HCT116 (cell line): Measurements from ENCODE around the gene PEAK3. TPM values are rescaled to one million over a fixed set of nuclear protein-coding genes. Genes with fewer than 3 reads are reported as not detected.
"Not testable (repeated sequence)": the region's sequence is repeated elsewhere in the genome, so short reads cannot be mapped to it uniquely, and the experiment has no call there.

Source experiments
- ATAC-seq: fragments of 200-7000 bp; cut with Tn5 transposase; 2 replicates; pipeline ENCODE4 v1.9.1; 2020; ENCODE audit warnings: mild to moderate bottlenecking, moderate library complexity
- BruUV-seq: library from RNA; stranded (reverse); fragments of 400-500 nt; replicated peaks from 2 replicates; lab custom pipeline; 2021; lab: Mats Ljungman, UMichigan
- CTCF ChIA-PET: fragments of 300-600 bp; sonication (Branson Sonifier 250); formaldehyde crosslinking; loops from one replicate; lab custom pipeline; 2021; ENCODE audit warnings: antibody characterized with exemption; lab: Charles Lee
- POLR2A ChIA-PET: fragments of 300-600, 350-600 bp; sonication (Branson Sonifier 250); formaldehyde crosslinking; loops from one replicate; lab custom pipeline; 2021; ENCODE audit warnings: antibody characterized with exemption; lab: Charles Lee
- RAD21 ChIA-PET, 2 experiments: fragments of 300-600 bp; sonication (Branson Sonifier 250); formaldehyde crosslinking; loops; one replicate each; lab custom pipeline; 2023; ENCODE audit warnings: low total read pairs in 2 of 2; ENCODE audit not compliant: uncharacterized antibody in 2 of 2, unreplicated experiment in 2 of 2, low non-redundant PET in 1 of 2; lab: Charles Lee
- DNase-seq: peaks from one replicate; pipeline ENCODE4 v3.0.0-alpha.2; 2010; ENCODE audit warnings: low read depth, low spot score
- H2AFZ ChIP-seq: fragments of 200-600 bp; shearing (Covaris generic), sonication (generic); 2 replicates; pipeline ENCODE4 v1.6.1; 2017; ENCODE audit warnings: low read depth, mixed run types, mixed read lengths, antibody characterized with exemption, low read length; ENCODE audit not compliant: poor library complexity, severe bottlenecking
- H3K27ac ChIP-seq: 2 replicates; pipeline ENCODE4 v1.5.1; 2012; ENCODE audit warnings: low read depth, low read length
- H3K27me3 ChIP-seq: fragments of 200-600 bp; sonication (generic); 2 replicates; pipeline ENCODE4 v1.6.1; 2016; ENCODE audit warnings: mixed run types, low read length, mixed read lengths; ENCODE audit not compliant: insufficient read depth
- H3K36me3 ChIP-seq, 2 experiments: fragments of 200-500 bp in 1 of 2; fragments of 200-600 bp in 1 of 2; sonication (Bioruptor generic) in 1 of 2; sonication (generic) in 1 of 2; 2 replicates each; pipeline versions ENCODE4 v1.5.1 to v1.6.1; 2014 to 2016; ENCODE audit warnings: low read length in 2 of 2, inconsistent platforms in 1 of 2, mixed read lengths in 1 of 2, mixed run types in 1 of 2; ENCODE audit not compliant: insufficient read depth in 2 of 2, control insufficient read depth in 1 of 2
- H3K4me1 ChIP-seq, 2 experiments: fragments of 200-600 bp in 1 of 2; sonication (generic) in 1 of 2; 2 replicates each; pipeline versions ENCODE4 v1.5.1 to v1.6.1; 2012 to 2017; ENCODE audit warnings: low read length in 2 of 2, inconsistent platforms in 1 of 2, mild to moderate bottlenecking in 1 of 2, mixed read lengths in 1 of 2, mixed run types in 1 of 2, moderate library complexity in 1 of 2; ENCODE audit not compliant: insufficient read depth in 2 of 2, control insufficient read depth in 1 of 2
- H3K4me2 ChIP-seq: fragments of 200-600 bp; sonication (generic); 2 replicates; pipeline ENCODE4 v1.6.1; 2017; ENCODE audit warnings: mixed run types, low read length, mixed read lengths
- H3K4me3 ChIP-seq, 2 experiments: fragments of 200-600 bp in 1 of 2; sonication (generic) in 1 of 2; replicated peaks in 1 of 2; 2 replicates each; pipeline ENCODE4 v1.5.1; 2011 to 2016; ENCODE audit warnings: low read length in 2 of 2, control low read depth in 1 of 2, low read depth in 1 of 2, mild to moderate bottlenecking in 1 of 2, mixed read lengths in 1 of 2, mixed run types in 1 of 2
- H3K79me2 ChIP-seq: fragments of 200-600 bp; sonication (generic); 2 replicates; pipeline ENCODE4 v1.6.1; 2017; ENCODE audit warnings: mild to moderate bottlenecking, mixed run types, low read length, moderate library complexity, mixed read lengths; ENCODE audit not compliant: insufficient read depth
- H3K9ac ChIP-seq: fragments of 200-600 bp; sonication (generic); 2 replicates; pipeline ENCODE4 v1.6.1; 2016; ENCODE audit warnings: low read length, mixed read lengths
- H3K9me2 ChIP-seq: fragments of 200-600 bp; sonication (generic), shearing (Covaris generic); 2 replicates; pipeline ENCODE4 v1.6.1; 2017; ENCODE audit warnings: mixed run types, mild to moderate bottlenecking, moderate library complexity; ENCODE audit not compliant: insufficient read depth
- H3K9me3 ChIP-seq, 2 experiments: fragments of 200-500 bp in 1 of 2; fragments of 200-600 bp in 1 of 2; sonication (Bioruptor generic) in 1 of 2; sonication (generic) in 1 of 2; 2 replicates each; pipeline ENCODE4 v1.6.1; 2014 to 2017; ENCODE audit warnings: low read length in 2 of 2, mixed read lengths in 2 of 2, inconsistent platforms in 1 of 2, low read depth in 1 of 2, mild to moderate bottlenecking in 1 of 2, mixed run types in 1 of 2, moderate library complexity in 1 of 2; ENCODE audit not compliant: control insufficient read depth in 1 of 2, insufficient read depth in 1 of 2
- H4K20me1 ChIP-seq: fragments of 200-600 bp; sonication (generic), shearing (Covaris generic); 2 replicates; pipeline ENCODE4 v1.6.1; 2017; ENCODE audit warnings: mixed run types, mild to moderate bottlenecking, moderate library complexity; ENCODE audit not compliant: insufficient read depth
- CEBPB ChIP-seq: IDR thresholded peaks from 2 replicates; pipeline ENCODE4 v1.6.1; 2012; ENCODE audit warnings: low read depth
- EGR1 ChIP-seq: IDR thresholded peaks from 2 replicates; pipeline ENCODE4 v1.6.1; 2012; ENCODE audit warnings: low read depth
- ELF1 ChIP-seq: IDR thresholded peaks from 2 replicates; pipeline ENCODE4 v1.6.1; 2012; ENCODE audit warnings: low read depth, borderline replicate concordance
- EZH2phosphoT487 ChIP-seq: fragments of 200-600 bp; IDR thresholded peaks from 2 replicates; pipeline ENCODE4 v1.6.1; 2018; ENCODE audit warnings: antibody characterized with exemption, borderline replicate concordance
- FOSL1 ChIP-seq: IDR thresholded peaks from 2 replicates; pipeline ENCODE4 v1.6.1; 2012; ENCODE audit warnings: low read depth
- JUND ChIP-seq: IDR thresholded peaks from 2 replicates; pipeline ENCODE4 v1.6.1; 2012
- RAD21 ChIP-seq: IDR thresholded peaks from 2 replicates; pipeline ENCODE4 v1.6.1; 2012; ENCODE audit warnings: low read depth, mild to moderate bottlenecking
- SIN3A ChIP-seq: IDR thresholded peaks from 2 replicates; pipeline ENCODE4 v1.6.1; 2012; ENCODE audit warnings: low read depth
- ZNF274 ChIP-seq: fragments of 200-500 bp; sonication (Bioruptor generic); IDR thresholded peaks from 2 replicates; pipeline ENCODE4 v1.6.1; 2014; ENCODE audit warnings: mild to moderate bottlenecking, low read depth, low read length, inconsistent platforms
- intact Hi-C: fragments of 100-400 bp; cut with micrococcal nuclease; formaldehyde crosslinking; loops from 2 replicates; pipeline ENCODE4 v1.10.0; 2022
- total RNA-seq: library from RNA; stranded (reverse); gene quantifications from one replicate; pipeline ENCODE4 v1.2.1, GENCODE V29; 2021; ENCODE audit not compliant: unreplicated experiment

The PEAK3 gene
- total RNA-seq, 1 experiment from 2014 or later, result not detected

DNA sequence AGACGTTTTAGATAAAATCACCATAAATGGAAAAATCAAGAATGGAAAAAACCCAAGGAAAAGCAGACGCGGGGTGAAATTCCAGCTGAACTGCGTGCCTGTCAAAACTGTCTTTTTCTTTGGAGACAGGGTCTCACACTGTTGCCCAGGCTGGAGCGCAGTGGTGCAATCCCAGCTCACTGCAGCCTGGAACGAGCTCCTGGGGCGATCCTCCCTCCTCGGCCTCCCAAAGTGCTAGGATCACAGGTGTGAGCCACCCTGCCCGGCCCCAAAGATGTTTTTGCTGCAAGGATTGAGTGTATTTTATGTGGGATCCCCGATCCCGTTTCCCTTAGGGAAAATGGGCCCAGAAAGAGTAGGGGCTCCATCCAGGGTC, 875 bp upstream of the PEAK3 start:
- ChIA-PET POLR2A (no interaction called here), CTCF (no interaction called here)
- no TSS peak for BruUV-seq

DNA sequence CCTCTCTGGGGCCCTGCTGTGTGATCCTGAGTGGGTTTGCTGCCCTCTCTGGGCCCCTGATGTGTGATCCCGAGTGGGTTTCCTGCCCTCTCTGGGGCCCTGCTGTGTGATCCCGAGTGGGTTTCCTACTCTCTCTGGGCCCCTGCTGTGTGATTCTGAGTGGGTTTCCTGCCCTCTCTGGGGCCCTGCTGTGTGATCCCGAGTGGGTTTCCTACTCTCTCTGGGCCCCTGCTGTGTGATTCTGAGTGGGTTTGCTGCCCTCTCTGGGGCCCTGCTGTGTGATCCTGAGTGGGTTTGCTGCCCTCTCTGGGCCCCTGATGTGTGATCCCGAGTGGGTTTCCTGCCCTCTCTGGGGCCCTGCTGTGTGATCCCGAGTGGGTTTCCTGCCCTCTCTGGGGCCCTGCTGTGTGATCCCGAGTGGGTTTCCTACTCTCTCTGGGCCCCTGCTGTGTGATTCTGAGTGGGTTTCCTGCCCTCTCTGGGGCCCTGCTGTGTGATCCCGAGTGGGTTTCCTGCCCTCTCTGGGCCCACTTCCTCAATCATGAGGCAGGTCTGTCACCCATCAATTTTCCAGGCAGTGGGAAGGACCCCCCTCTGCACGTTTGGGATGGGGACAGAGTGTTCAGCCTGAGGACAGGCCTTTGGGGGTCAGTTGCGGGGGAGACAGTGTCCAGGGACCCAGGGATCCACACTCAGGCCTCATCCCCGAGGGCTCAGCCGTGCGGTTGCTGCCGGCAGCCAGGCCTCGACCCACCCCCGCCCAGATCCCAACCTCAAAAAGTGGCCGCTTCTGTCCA, 512 bp downstream of the PEAK3 start:
- intact Hi-C loops, CTCF ChIA-PET, H3K4me2 ChIP-seq, H2AFZ ChIP-seq, H3K9me2 ChIP-seq, BruUV-seq, H3K27ac ChIP-seq, ATAC-seq, H3K27me3 ChIP-seq, POLR2A ChIA-PET, H3K4me1 ChIP-seq, RAD21 ChIA-PET, H4K20me1 ChIP-seq, H3K79me2 ChIP-seq, H3K9ac ChIP-seq, H3K4me3 ChIP-seq, DNase-seq, H3K9me3 ChIP-seq, H3K36me3 ChIP-seq: not testable (repeated sequence)

More for the DNA sequence above, 875 bp upstream of the PEAK3 start:
- Histone ChIP-seq H2AFZ (no peak overlapping the region), H3K4me3 (no peak overlapping the region), H3K9me3 (no peaks in the 10 kb centered on the region), H3K36me3 (no peaks in the 10 kb centered on the region), H3K9me2 (no peaks in the 10 kb centered on the region), H3K27me3 (no peaks in the 10 kb centered on the region), H3K4me2 (no peak overlapping the region), H3K79me2 (no peaks in the 10 kb centered on the region), H3K9ac (no peak overlapping the region), H3K27ac (no peak overlapping the region), H3K4me1 (no peaks in the 10 kb centered on the region), H4K20me1 (no peaks in the 10 kb centered on the region)
- no peak for ATAC-seq
- RAD21 ChIA-PET, result no interaction called here
- TF ChIP-seq EZH2phosphoT487 (no peak), FOSL1 (no peak), CEBPB (no peak), SIN3A (no peak), ELF1 (no peak), ZNF274 (no peak), RAD21 (no peak), JUND (no peak), EGR1 (no peak)
- intact Hi-C loops, result no loop called here
- DNase-seq, result no peak
